ACC112 (cell line): ENCODE results near the gene XCR1.

ENCODE experiments used
- H2AFZ ChIP-seq: fragments of 200-600 bp; sonication (generic); one replicate; pipeline ENCODE4 v1.6.0; 2017; ENCODE audit warnings: antibody characterized with exemption, low read length; ENCODE audit not compliant: unreplicated experiment
- H3K27ac ChIP-seq: fragments of 200-600 bp; sonication (generic); 2 replicates; pipeline ENCODE4 v1.5.1; 2014; ENCODE audit warnings: low read depth, mild to moderate bottlenecking, antibody characterized with exemption, low read length, moderate library complexity
- H3K27me3 ChIP-seq: fragments of 200-600 bp; sonication (generic); 2 replicates; pipeline ENCODE4 v1.6.1; 2014; ENCODE audit warnings: mild to moderate bottlenecking, antibody characterized with exemption, low read length, moderate library complexity, mixed read lengths; ENCODE audit not compliant: insufficient read depth
- H3K36me3 ChIP-seq: fragments of 200-600 bp; sonication (generic); 2 replicates; pipeline ENCODE4 v1.6.1; 2016; ENCODE audit warnings: mild to moderate bottlenecking, antibody characterized with exemption, low read length, moderate library complexity, mixed read lengths; ENCODE audit not compliant: insufficient read depth
- H3K4me1 ChIP-seq: fragments of 200-600 bp; sonication (generic); one replicate; pipeline ENCODE4 v1.6.1; 2016; ENCODE audit warnings: low read length, mixed read lengths; ENCODE audit not compliant: insufficient read depth, unreplicated experiment, control insufficient read depth
- H3K4me3 ChIP-seq: fragments of 200-600 bp; sonication (generic); 2 replicates; pipeline ENCODE4 v1.5.1; 2014; ENCODE audit warnings: mild to moderate bottlenecking, low read depth, low read length
- H3K79me2 ChIP-seq: fragments of 200-600 bp; sonication (generic); one replicate; pipeline ENCODE4 v1.6.0; 2016; ENCODE audit warnings: low read length; ENCODE audit not compliant: control insufficient read depth, unreplicated experiment, insufficient read depth

The XCR1 gene

GRCh38 chr3:45983770-45984169 lies 43.5 kb downstream of the XCR1 start:
- H2AFZ ChIP-seq, result no peak overlapping the region
- no peak overlapping the region for H3K27ac ChIP-seq
- no peaks in the 10 kb centered on the region for H3K27me3 ChIP-seq
- peaks cover 12% of the 10 kb centered on the region for H3K36me3 ChIP-seq
- peaks cover 29% of the 10 kb centered on the region for H3K79me2 ChIP-seq
- H3K4me1 ChIP-seq, result peaks cover 51% of the 10 kb centered on the region
- H3K4me3 ChIP-seq, result no peak overlapping the region

GRCh38 chr3:45981346-45982074 lies 45.8 kb downstream of the XCR1 start:
- peaks cover 7% of the 10 kb centered on the region for H3K79me2 ChIP-seq

GRCh38 chr3:45980819-45981218 lies 46.5 kb downstream of the XCR1 start:
- Histone ChIP-seq H3K36me3 (peaks cover 22% of the 10 kb centered on the region), H3K4me3 (no peak overlapping the region), H2AFZ (no peak overlapping the region), H3K79me2 (peaks cover 6% of the 10 kb centered on the region), H3K27ac (peak overlapping the region; percentile 38), H3K27me3 (no peaks in the 10 kb centered on the region), H3K4me1 (peaks cover 22% of the 10 kb centered on the region)

More at GRCh38 chr3:45981346-45982074, 45.8 kb downstream of the XCR1 start:
- Histone ChIP-seq H3K36me3 (peaks cover 22% of the 10 kb centered on the region), H2AFZ (no peak overlapping the region), H3K4me1 (peaks cover 29% of the 10 kb centered on the region), H3K27ac (peak overlapping the region; percentile 38), H3K4me3 (no peak overlapping the region), H3K27me3 (no peaks in the 10 kb centered on the region)

GRCh38 chr3:45980229-45980813 lies 47.0 kb downstream of the XCR1 start:
- H3K36me3 ChIP-seq, result peaks cover 22% of the 10 kb centered on the region

GRCh38 chr3:45979378-45979777 lies 47.9 kb downstream of the XCR1 start:
- Histone ChIP-seq H3K27ac (no peak overlapping the region), H3K36me3 (peaks cover 22% of the 10 kb centered on the region), H3K27me3 (no peaks in the 10 kb centered on the region), H3K4me3 (no peak overlapping the region), H3K4me1 (peaks cover 18% of the 10 kb centered on the region), H3K79me2 (no peaks in the 10 kb centered on the region), H2AFZ (no peak overlapping the region)

More at GRCh38 chr3:45980229-45980813, 47.0 kb downstream of the XCR1 start:
- Histone ChIP-seq H3K4me3 (no peak overlapping the region), H2AFZ (no peak overlapping the region), H3K4me1 (peaks cover 18% of the 10 kb centered on the region), H3K27ac (0 out of 2 replicates have a peak overlapping the region, but pooled peaks have one; percentile 38), H3K79me2 (peaks cover 6% of the 10 kb centered on the region), H3K27me3 (no peaks in the 10 kb centered on the region)

GRCh38 chr3:45978006-45978761 lies 49.1 kb downstream of the XCR1 start:
- Histone ChIP-seq H3K27ac (no peak overlapping the region), H3K36me3 (peaks cover 18% of the 10 kb centered on the region), H3K27me3 (no peaks in the 10 kb centered on the region), H2AFZ (no peak overlapping the region), H3K4me3 (no peak overlapping the region), H3K4me1 (peaks cover 23% of the 10 kb centered on the region), H3K79me2 (no peaks in the 10 kb centered on the region)

GRCh38 chr3:45976191-45977091 lies 50.8 kb downstream of the XCR1 start:
- H3K36me3 ChIP-seq, result peaks cover 14% of the 10 kb centered on the region
- no peaks in the 10 kb centered on the region for H3K27me3 ChIP-seq
- no peak overlapping the region for H3K27ac ChIP-seq
- H3K4me1 ChIP-seq, result peaks cover 28% of the 10 kb centered on the region
- no peak overlapping the region for H3K4me3 ChIP-seq
- H3K79me2 ChIP-seq, result no peaks in the 10 kb centered on the region
- H2AFZ ChIP-seq, result no peak overlapping the region

GRCh38 chr3:45975686-45976085 lies 51.6 kb downstream of the XCR1 start:
- Histone ChIP-seq H2AFZ (no peak overlapping the region), H3K27me3 (no peaks in the 10 kb centered on the region), H3K4me3 (no peak overlapping the region), H3K79me2 (no peaks in the 10 kb centered on the region), H3K27ac (no peak overlapping the region), H3K4me1 (peaks cover 21% of the 10 kb centered on the region), H3K36me3 (peaks cover 14% of the 10 kb centered on the region)

GRCh38 chr3:45974686-45975085 lies 52.6 kb downstream of the XCR1 start:
- H3K36me3 ChIP-seq, result peaks cover 15% of the 10 kb centered on the region
- H2AFZ ChIP-seq, result no peak overlapping the region
- H3K27me3 ChIP-seq, result no peaks in the 10 kb centered on the region
- no peaks in the 10 kb centered on the region for H3K79me2 ChIP-seq
- peaks cover 16% of the 10 kb centered on the region for H3K4me1 ChIP-seq
- H3K4me3 ChIP-seq, result no peak overlapping the region
- H3K27ac ChIP-seq, result no peak overlapping the region
